Measurements from ENCODE around the gene PJA1. TPM values are rescaled to one million over a fixed set of nuclear protein-coding genes. Genes with fewer than 3 reads are reported as not detected.

PJA1 gene
- polyA plus RNA-seq, 1 of the 3 experiments (the other 2 are of a cell fraction), result 16.5 TPM

GRCh38 chrX:69214463-69214862 is 49.2 kb upstream of the PJA1 start:
- CTCF ChIA-PET, result interaction anchor here (0.9 to 5.4 kb wide), 3 partner anchors 9 to 390 kb away, joined by 3 to 25 read pairs (median 4); partner anchors contain the start of gene EFNB1
- no peak for DNase-seq

GRCh38 chrX:69211701-69212100 is 46.4 kb upstream of the PJA1 start:
- WGBS (ENCODE audit: low lambda C conversion rate), result 21% methylated on average over 2 of the region's 2 CpGs
- H3K36me3 ChIP-seq (replicated peaks in 1 of 2; ENCODE audit: control insufficient read depth in 1 of 2, insufficient read depth in 2 of 2, low read length in 1 of 2), result no peaks in the 10 kb centered on the region
- POLR2A ChIA-PET, result no interaction called here
- TF ChIP-seq FOSL2 (IDR thresholded peaks at IDR 0.05; ENCODE audit: borderline replicate concordance, low read depth) (no peak), RCOR1 (IDR thresholded peaks at IDR 0.05; ENCODE audit: low read length) (no peak), EP300 (IDR thresholded peaks at IDR 0.05; ENCODE audit: borderline replicate concordance in 1 of 2, low read depth in 1 of 2, low read length in 1 of 2) (no peak), ELF1 (IDR thresholded peaks at IDR 0.05) (no peak), MAX (IDR thresholded peaks at IDR 0.05; ENCODE audit: low read depth) (no peak), NFIC (IDR thresholded peaks at IDR 0.05; ENCODE audit: borderline replicate concordance) (no peak), RAD21 (IDR thresholded peaks at IDR 0.05; ENCODE audit: low read length) (no peak), USF1 (IDR thresholded peaks at IDR 0.05; ENCODE audit: borderline replicate concordance, low read depth) (no peak), IRF3 (IDR thresholded peaks at IDR 0.05; ENCODE audit: low read depth, low read length) (no peak), RFX5 (IDR thresholded peaks at IDR 0.05; ENCODE audit: low read length) (no peak), USF2 (IDR thresholded peaks at IDR 0.05; ENCODE audit: borderline replicate concordance, low read depth, low read length) (no peak)
- TF ChIP-seq, protein P1, sequence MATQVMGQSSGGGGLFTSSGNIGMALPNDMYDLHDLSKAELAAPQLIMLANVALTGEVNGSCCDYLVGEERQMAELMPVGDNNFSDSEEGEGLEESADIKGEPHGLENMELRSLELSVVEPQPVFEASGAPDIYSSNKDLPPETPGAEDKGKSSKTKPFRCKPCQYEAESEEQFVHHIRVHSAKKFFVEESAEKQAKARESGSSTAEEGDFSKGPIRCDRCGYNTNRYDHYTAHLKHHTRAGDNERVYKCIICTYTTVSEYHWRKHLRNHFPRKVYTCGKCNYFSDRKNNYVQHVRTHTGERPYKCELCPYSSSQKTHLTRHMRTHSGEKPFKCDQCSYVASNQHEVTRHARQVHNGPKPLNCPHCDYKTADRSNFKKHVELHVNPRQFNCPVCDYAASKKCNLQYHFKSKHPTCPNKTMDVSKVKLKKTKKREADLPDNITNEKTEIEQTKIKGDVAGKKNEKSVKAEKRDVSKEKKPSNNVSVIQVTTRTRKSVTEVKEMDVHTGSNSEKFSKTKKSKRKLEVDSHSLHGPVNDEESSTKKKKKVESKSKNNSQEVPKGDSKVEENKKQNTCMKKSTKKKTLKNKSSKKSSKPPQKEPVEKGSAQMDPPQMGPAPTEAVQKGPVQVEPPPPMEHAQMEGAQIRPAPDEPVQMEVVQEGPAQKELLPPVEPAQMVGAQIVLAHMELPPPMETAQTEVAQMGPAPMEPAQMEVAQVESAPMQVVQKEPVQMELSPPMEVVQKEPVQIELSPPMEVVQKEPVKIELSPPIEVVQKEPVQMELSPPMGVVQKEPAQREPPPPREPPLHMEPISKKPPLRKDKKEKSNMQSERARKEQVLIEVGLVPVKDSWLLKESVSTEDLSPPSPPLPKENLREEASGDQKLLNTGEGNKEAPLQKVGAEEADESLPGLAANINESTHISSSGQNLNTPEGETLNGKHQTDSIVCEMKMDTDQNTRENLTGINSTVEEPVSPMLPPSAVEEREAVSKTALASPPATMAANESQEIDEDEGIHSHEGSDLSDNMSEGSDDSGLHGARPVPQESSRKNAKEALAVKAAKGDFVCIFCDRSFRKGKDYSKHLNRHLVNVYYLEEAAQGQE (IDR thresholded peaks at IDR 0.05; ENCODE audit: low read depth, low read length), result no peak

More at GRCh38 chrX:69214463-69214862, 49.2 kb upstream of the PJA1 start:
- WGBS (ENCODE audit: low lambda C conversion rate), result 39% methylated on average over 4 of the region's 5 CpGs
- Histone ChIP-seq H3K4me2 (no peak overlapping the region), H3K9me2 (no peaks in the 10 kb centered on the region), H3K27ac (ENCODE audit: low read depth in 2 of 2, low read length in 1 of 2) (no peak overlapping the region), H3K9me3 (no peaks in the 10 kb centered on the region), H4K20me1 (ENCODE audit: insufficient read depth) (no peaks in the 10 kb centered on the region), H3K27me3 (ENCODE audit: insufficient read depth) (peaks cover 25% of the 10 kb centered on the region), H3K79me2 (ENCODE audit: insufficient read depth) (no peaks in the 10 kb centered on the region), H3K9ac (no peak overlapping the region), H3K36me3 (replicated peaks in 1 of 2; ENCODE audit: control insufficient read depth in 1 of 2, insufficient read depth in 2 of 2, low read length in 1 of 2) (no peaks in the 10 kb centered on the region), H2AFZ (ENCODE audit: low read depth) (no peak overlapping the region), H3F3A (replicated peaks; ENCODE audit: insufficient read depth) (no peaks in the 10 kb centered on the region), H3K4me3 (ENCODE audit: low read depth in 2 of 2, low read length in 1 of 2) (no peak overlapping the region), H3K4me1 (ENCODE audit: control insufficient read depth in 1 of 2, insufficient read depth in 2 of 2, low read depth in 1 of 2, low read length in 1 of 2) (peaks cover 0 to 13% of the 10 kb centered on the region in 2 experiments; a peak in 1 of 4 replicates)
- POLR2A ChIA-PET, result interaction anchor here (1.1 kb wide), 1 partner anchor 386 kb away, joined by 3 read pairs; the partner anchor contains the start of gene EFNB1
- TF ChIP-seq NFIC (IDR thresholded peaks at IDR 0.05; ENCODE audit: borderline replicate concordance) (no peak), IRF3 (IDR thresholded peaks at IDR 0.05; ENCODE audit: low read depth, low read length) (no peak)
- TF ChIP-seq, protein P2, sequence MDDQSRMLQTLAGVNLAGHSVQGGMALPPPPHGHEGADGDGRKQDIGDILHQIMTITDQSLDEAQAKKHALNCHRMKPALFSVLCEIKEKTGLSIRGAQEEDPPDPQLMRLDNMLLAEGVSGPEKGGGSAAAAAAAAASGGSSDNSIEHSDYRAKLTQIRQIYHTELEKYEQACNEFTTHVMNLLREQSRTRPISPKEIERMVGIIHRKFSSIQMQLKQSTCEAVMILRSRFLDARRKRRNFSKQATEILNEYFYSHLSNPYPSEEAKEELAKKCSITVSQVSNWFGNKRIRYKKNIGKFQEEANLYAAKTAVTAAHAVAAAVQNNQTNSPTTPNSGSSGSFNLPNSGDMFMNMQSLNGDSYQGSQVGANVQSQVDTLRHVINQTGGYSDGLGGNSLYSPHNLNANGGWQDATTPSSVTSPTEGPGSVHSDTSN (IDR thresholded peaks at IDR 0.05), result no peak

More at GRCh38 chrX:69211701-69212100, 46.4 kb upstream of the PJA1 start:
- Histone ChIP-seq H2AFZ (ENCODE audit: low read depth) (no peak overlapping the region), H3K27me3 (ENCODE audit: insufficient read depth) (peaks cover 20% of the 10 kb centered on the region; the same call in 1 of the 2 replicates), H3F3A (replicated peaks; ENCODE audit: insufficient read depth) (no peaks in the 10 kb centered on the region), H3K9me2 (no peaks in the 10 kb centered on the region), H3K9me3 (no peaks in the 10 kb centered on the region), H3K27ac (ENCODE audit: low read depth in 2 of 2, low read length in 1 of 2) (no peak overlapping the region), H3K4me2 (no peak overlapping the region), H4K20me1 (ENCODE audit: insufficient read depth) (no peaks in the 10 kb centered on the region), H3K4me1 (ENCODE audit: control insufficient read depth in 1 of 2, insufficient read depth in 2 of 2, low read depth in 1 of 2, low read length in 1 of 2) (peaks cover 0 to 10% of the 10 kb centered on the region in 2 experiments; a peak in 1 of 4 replicates), H3K9ac (no peak overlapping the region), H3K79me2 (ENCODE audit: insufficient read depth) (no peaks in the 10 kb centered on the region), H3K4me3 (ENCODE audit: low read depth in 2 of 2, low read length in 1 of 2) (no peak overlapping the region)
- CTCF ChIA-PET, result interaction anchor here (1.1 to 2.9 kb wide), 4 partner anchors 10 to 176 kb away, joined by 3 to 12 read pairs (median 4); no protein-coding TSS in a partner anchor
- DNase-seq, result no peak
